ENCODE results near the gene OR4C46.
"Not testable (repeated sequence)": the region's sequence is repeated elsewhere in the genome, so short reads cannot be mapped to it uniquely, and the experiment has no call there.

DNA sequence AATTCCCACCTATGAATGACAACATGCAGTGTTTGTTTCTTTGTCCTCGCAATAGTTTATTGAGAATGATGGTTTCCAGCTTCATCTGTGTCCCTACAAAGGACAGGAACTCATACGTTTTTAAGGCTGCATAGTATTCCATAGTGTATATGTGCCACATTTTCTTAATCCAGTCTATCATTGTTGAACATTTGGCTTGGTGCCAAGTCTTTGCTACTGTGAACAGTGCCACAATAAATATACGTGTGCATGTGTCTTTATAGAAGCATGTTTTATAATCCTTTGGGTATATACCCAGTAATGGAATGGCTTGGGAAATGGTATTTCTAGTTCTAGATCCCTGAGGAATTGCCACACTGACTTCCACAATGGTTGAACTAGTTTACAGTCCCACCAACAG, 42.4 kb downstream of the OR4C46 start:
- TF ChIP-seq, protein P1, sequence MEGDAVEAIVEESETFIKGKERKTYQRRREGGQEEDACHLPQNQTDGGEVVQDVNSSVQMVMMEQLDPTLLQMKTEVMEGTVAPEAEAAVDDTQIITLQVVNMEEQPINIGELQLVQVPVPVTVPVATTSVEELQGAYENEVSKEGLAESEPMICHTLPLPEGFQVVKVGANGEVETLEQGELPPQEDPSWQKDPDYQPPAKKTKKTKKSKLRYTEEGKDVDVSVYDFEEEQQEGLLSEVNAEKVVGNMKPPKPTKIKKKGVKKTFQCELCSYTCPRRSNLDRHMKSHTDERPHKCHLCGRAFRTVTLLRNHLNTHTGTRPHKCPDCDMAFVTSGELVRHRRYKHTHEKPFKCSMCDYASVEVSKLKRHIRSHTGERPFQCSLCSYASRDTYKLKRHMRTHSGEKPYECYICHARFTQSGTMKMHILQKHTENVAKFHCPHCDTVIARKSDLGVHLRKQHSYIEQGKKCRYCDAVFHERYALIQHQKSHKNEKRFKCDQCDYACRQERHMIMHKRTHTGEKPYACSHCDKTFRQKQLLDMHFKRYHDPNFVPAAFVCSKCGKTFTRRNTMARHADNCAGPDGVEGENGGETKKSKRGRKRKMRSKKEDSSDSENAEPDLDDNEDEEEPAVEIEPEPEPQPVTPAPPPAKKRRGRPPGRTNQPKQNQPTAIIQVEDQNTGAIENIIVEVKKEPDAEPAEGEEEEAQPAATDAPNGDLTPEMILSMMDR (conservative IDR thresholded peaks at IDR 0.05; ENCODE audit: low read depth in 2 of 2): not testable (repeated sequence)
- not testable (repeated sequence) for TF ChIP-seq EZH2 (IDR thresholded peaks at IDR 0.05; ENCODE audit: low read depth, unreplicated experiment); EZH2phosphoT487 (IDR thresholded peaks at IDR 0.05; ENCODE audit: unreplicated experiment)

All from GM23338 (cell line).